Measurements from ENCODE around the gene ZNF469. TPM values are rescaled to one million over a fixed set of nuclear protein-coding genes. Genes with fewer than 3 reads are reported as not detected.

Gene ZNF469
- total and polyA plus RNA-seq, 9 of the 15 experiments (the other 6 are each of a cell fraction or from before 2014, with no cell fraction given): 0.01 to 0.04 TPM; not detected in 7

DNA sequence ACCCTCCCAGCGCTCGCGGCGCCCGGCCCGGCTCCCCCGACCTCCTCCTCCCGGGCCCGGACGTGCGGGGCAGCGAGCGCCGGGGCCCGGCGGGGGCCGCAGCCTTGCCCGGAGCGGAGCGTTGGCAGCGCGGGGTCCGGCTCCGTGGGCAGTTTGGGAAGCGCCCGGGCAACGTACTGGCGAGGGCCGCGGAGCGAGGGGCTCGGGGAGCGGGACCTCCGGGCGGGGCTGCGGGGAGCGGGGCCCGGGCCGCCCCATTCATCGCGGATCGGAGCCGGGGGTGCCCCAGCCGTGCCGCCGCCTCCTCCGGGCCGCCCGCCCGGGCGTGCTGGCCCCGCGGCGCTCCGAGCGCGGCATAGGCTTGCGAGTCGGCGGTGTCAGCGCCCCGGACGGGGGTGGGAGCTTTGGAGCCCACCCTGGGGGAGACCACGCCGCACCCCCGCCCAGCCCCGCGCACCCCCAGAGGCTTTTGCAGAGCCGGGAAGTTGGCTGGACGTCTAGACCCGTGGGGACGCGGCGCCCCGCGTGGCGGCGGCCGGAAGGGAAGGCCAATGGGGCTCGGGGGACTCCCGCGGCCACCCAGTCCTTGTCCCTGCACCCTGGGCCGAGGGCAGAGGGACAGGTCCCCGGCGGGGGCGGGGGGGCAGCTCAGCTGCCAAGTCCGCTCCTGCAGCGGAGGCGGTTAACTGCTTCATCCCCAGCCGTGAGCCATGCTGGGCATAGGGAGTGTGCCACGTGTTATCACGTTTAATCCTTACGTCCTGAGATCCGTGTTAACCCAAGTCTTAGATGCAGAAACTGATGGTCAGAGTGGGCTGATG lies 852 bp downstream of the ZNF469 start:
- Histone ChIP-seq H3K9ac (ENCODE audit: insufficient read depth in 1 of 2, low read depth in 2 of 2, low read length in 2 of 2) (no peak overlapping the region), H4K20me1 (replicated peaks; ENCODE audit: control insufficient read depth, insufficient read depth, low read length) (0 out of 2 replicates have a peak, but pooled peaks cover 3% of the 10 kb centered on the region), H3K27ac (ENCODE audit: extremely low read depth, low read depth, low read length) (no peak overlapping the region), H3K27me3 (ENCODE audit: control insufficient read depth in 2 of 2, insufficient read depth in 2 of 2, low read length in 2 of 2) (peaks cover 32 to 72% of the 10 kb centered on the region in 2 experiments), H3K9me1 (ENCODE audit: control insufficient read depth, insufficient read depth, low read length) (no peaks in the 10 kb centered on the region), H3K9me3 (replicated peaks; ENCODE audit: control insufficient read depth, insufficient read depth, low read depth, low read length) (peaks cover 11% of the 10 kb centered on the region), H2AFZ (ENCODE audit: low read depth, low read length) (no peak overlapping the region), H3K4me1 (replicated peaks in 1 of 2; ENCODE audit: control insufficient read depth in 2 of 2, insufficient read depth in 2 of 2, low read length in 2 of 2) (peaks cover 0 to 37% of the 10 kb centered on the region in 2 experiments; a peak in 2 of 5 replicates), H3K4me2 (ENCODE audit: insufficient read depth, low read length) (no peak overlapping the region), H3K4me3 (no peak overlapping the region), H3K79me2 (ENCODE audit: control insufficient read depth, insufficient read depth, low read length) (no peaks in the 10 kb centered on the region), H3K36me3 (ENCODE audit: control insufficient read depth, insufficient read depth, low read length) (no peaks in the 10 kb centered on the region)
- in situ Hi-C loops (cut with MboI) (no loop called here), intact Hi-C loops (cut with micrococcal nuclease) (no loop called here)
- BruUV-seq (replicated peaks): no TSS peak
- DNase-seq (ENCODE audit: extremely low read depth in 1 of 4, low spot score in 3 of 4) (peak in 2 of 4 experiments; percentile 46 to 56), ATAC-seq (peak; percentile 44; the same call in 1 of the 3 replicates), FAIRE-seq (no peak)
- ChIA-PET CTCF (ENCODE audit: low intra/inter-chr PET ratio) (no interaction called here), POLR2A (no interaction called here)
- 30% methylated on average over 50 of the region's 94 CpGs for WGBS (ENCODE audit: insufficient coverage, low coverage, missing lambda C conversion rate)
- no peak for TF ChIP-seq SMAD2 (IDR thresholded peaks at IDR 0.05; ENCODE audit: low read depth, low read length)
- no peak for TF ChIP-seq BRCA1 (IDR thresholded peaks at IDR 0.05)
- no peak for TF ChIP-seq BRCA1 (CRISPR knock-in tag; IDR thresholded peaks at IDR 0.05)
- no peak for TF ChIP-seq SNRNP70 (optimal IDR thresholded peaks at IDR 0.05; ENCODE audit: low read depth, low read length)
- TF ChIP-seq PCBP1 (IDR thresholded peaks at IDR 0.05; ENCODE audit: low read depth, low read length, poor library complexity, severe bottlenecking): peak; percentile 53
- no peak for TF ChIP-seq CAMTA2 (CRISPR knock-in tag; conservative IDR thresholded peaks at IDR 0.05)
- TF ChIP-seq, protein P1, sequence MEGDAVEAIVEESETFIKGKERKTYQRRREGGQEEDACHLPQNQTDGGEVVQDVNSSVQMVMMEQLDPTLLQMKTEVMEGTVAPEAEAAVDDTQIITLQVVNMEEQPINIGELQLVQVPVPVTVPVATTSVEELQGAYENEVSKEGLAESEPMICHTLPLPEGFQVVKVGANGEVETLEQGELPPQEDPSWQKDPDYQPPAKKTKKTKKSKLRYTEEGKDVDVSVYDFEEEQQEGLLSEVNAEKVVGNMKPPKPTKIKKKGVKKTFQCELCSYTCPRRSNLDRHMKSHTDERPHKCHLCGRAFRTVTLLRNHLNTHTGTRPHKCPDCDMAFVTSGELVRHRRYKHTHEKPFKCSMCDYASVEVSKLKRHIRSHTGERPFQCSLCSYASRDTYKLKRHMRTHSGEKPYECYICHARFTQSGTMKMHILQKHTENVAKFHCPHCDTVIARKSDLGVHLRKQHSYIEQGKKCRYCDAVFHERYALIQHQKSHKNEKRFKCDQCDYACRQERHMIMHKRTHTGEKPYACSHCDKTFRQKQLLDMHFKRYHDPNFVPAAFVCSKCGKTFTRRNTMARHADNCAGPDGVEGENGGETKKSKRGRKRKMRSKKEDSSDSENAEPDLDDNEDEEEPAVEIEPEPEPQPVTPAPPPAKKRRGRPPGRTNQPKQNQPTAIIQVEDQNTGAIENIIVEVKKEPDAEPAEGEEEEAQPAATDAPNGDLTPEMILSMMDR (IDR thresholded peaks at IDR 0.05 in 2 of 3, conservative IDR thresholded peaks at IDR 0.05 in 1 of 3; ENCODE audit: insufficient read depth in 2 of 3, low read depth in 1 of 3, low read length in 3 of 3): peak in 2 of 3 experiments; percentile 16 to 22; a peak in 2 of 6 replicates
- TF ChIP-seq RUNX1 (IDR thresholded peaks at IDR 0.05; ENCODE audit: low read depth): no peak

Data from K562 (cell line).